IMR-90 (cell line): ENCODE data around the gene EHMT1. TPM values are rescaled to one million over a fixed set of nuclear protein-coding genes. Genes with fewer than 3 reads are reported as not detected.

Source experiments
- ATAC-seq: fragments of 200-7000 bp; cut with Tn5 transposase; 2 replicates; pipeline ENCODE4 v1.9.1; 2020; ENCODE audit warnings: low read depth, mild to moderate bottlenecking, moderate library complexity
- BruUV-seq: library from RNA; stranded (reverse); fragments of 400-500 nt; replicated peaks from 2 replicates; lab custom pipeline; 2021; lab: Mats Ljungman, UMichigan
- CTCF ChIA-PET: fragments of 300-600 bp; formaldehyde crosslinking; extraction: SDS; loops from one replicate; lab custom pipeline; 2021; ENCODE audit warnings: antibody characterized with exemption; lab: Yijun Ruan, JAX
- POLR2A ChIA-PET: fragments of 300-600 bp; sonication (Branson Sonifier 250); formaldehyde crosslinking; loops from one replicate; lab custom pipeline; 2022; ENCODE audit warnings: antibody characterized with exemption; ENCODE audit not compliant: unreplicated experiment; lab: Charles Lee
- DNase-seq: peaks from one replicate; pipeline ENCODE4 v3.0.0; 2013
- H2AFZ ChIP-seq: replicated peaks from 2 replicates; pipeline ENCODE3; 2013; ENCODE audit warnings: low read length, mild to moderate bottlenecking; ENCODE audit not compliant: poor library complexity
- H2AK5ac ChIP-seq: 2 replicates; pipeline ENCODE4 v1.6.1; 2013; ENCODE audit warnings: low read depth, low read length, inconsistent platforms
- H2AK9ac ChIP-seq: replicated peaks from 2 replicates; pipeline ENCODE3; 2013; ENCODE audit warnings: mild to moderate bottlenecking, low read depth, low read length, moderate library complexity; ENCODE audit not compliant: poor library complexity
- H2BK120ac ChIP-seq: 2 replicates; pipeline ENCODE4 v1.6.1; 2013; ENCODE audit warnings: low read depth, low read length, inconsistent platforms
- H2BK15ac ChIP-seq: 3 replicates; pipeline ENCODE4 v1.6.1; 2013; ENCODE audit warnings: low read depth, low read length, inconsistent platforms
- H2BK20ac ChIP-seq: 2 replicates; pipeline ENCODE4 v1.6.1; 2013; ENCODE audit warnings: low read depth, mild to moderate bottlenecking, inconsistent platforms, low read length, moderate library complexity
- H2BK5ac ChIP-seq: 2 replicates; pipeline ENCODE4 v1.6.1; 2013; ENCODE audit warnings: mild to moderate bottlenecking, low read depth, low read length, inconsistent platforms; ENCODE audit not compliant: poor library complexity, severe bottlenecking
- H3K14ac ChIP-seq: replicated peaks from 2 replicates; pipeline ENCODE4 v1.6.1; 2013; ENCODE audit warnings: low read depth, low read length, inconsistent platforms
- H3K18ac ChIP-seq: 2 replicates; pipeline ENCODE4 v1.6.1; 2013; ENCODE audit warnings: low read depth, low read length, control low read depth
- H3K23ac ChIP-seq: 2 replicates; pipeline ENCODE4 v1.6.1; 2013; ENCODE audit warnings: low read depth, low read length, inconsistent platforms
- H3K27ac ChIP-seq: 2 replicates; pipeline ENCODE4 v1.5.1; 2013; ENCODE audit warnings: mild to moderate bottlenecking, control low read depth, low read length; ENCODE audit not compliant: insufficient read depth
- H3K27me3 ChIP-seq: 2 replicates; pipeline ENCODE4 v1.6.1; 2013; ENCODE audit warnings: low read length; ENCODE audit not compliant: control insufficient read depth, insufficient read depth
- H3K36me3 ChIP-seq: 2 replicates; pipeline ENCODE4 v1.6.1; 2013; ENCODE audit warnings: low read length, mixed read lengths; ENCODE audit not compliant: control insufficient read depth, insufficient read depth
- H3K4ac ChIP-seq: 2 replicates; pipeline ENCODE4 v1.6.1; 2013; ENCODE audit warnings: low read depth, low read length, inconsistent platforms
- H3K4me1 ChIP-seq: 2 replicates; pipeline ENCODE4 v1.6.1; 2013; ENCODE audit warnings: low read length, mixed read lengths; ENCODE audit not compliant: control insufficient read depth, insufficient read depth
- H3K4me2 ChIP-seq: 2 replicates; pipeline ENCODE4 v1.6.1; 2013; ENCODE audit warnings: low read depth, mild to moderate bottlenecking, control low read depth, low read length, moderate library complexity
- H3K4me3 ChIP-seq: 2 replicates; pipeline ENCODE4 v1.5.1; 2013; ENCODE audit warnings: low read depth, mild to moderate bottlenecking, control low read depth, low read length, moderate library complexity; ENCODE audit not compliant: insufficient read depth
- H3K56ac ChIP-seq: 2 replicates; pipeline ENCODE4 v1.6.1; 2013; ENCODE audit warnings: low read length, inconsistent platforms; ENCODE audit not compliant: insufficient read depth; ENCODE audit errors: extremely low read depth
- H3K79me1 ChIP-seq, 2 experiments: 2 replicates each; pipeline ENCODE4 v1.6.1; 2013; ENCODE audit warnings: low read length in 2 of 2, inconsistent platforms in 1 of 2, low read depth in 1 of 2
- H3K9ac ChIP-seq: 2 replicates; pipeline ENCODE4 v1.6.1; 2013; ENCODE audit warnings: low read depth, low read length, control low read depth
- H3K9me1 ChIP-seq: 2 replicates; pipeline ENCODE4 v1.6.1; 2013; ENCODE audit warnings: low read length, inconsistent platforms; ENCODE audit not compliant: insufficient read depth
- H3K9me3 ChIP-seq: 2 replicates; pipeline ENCODE4 v1.6.1; 2013; ENCODE audit warnings: low read length; ENCODE audit not compliant: control insufficient read depth, insufficient read depth
- H4K20me1 ChIP-seq: 2 replicates; pipeline ENCODE4 v1.6.1; 2013; ENCODE audit warnings: low read length, inconsistent platforms; ENCODE audit not compliant: insufficient read depth
- H4K5ac ChIP-seq: 2 replicates; pipeline ENCODE4 v1.6.1; 2013; ENCODE audit warnings: mild to moderate bottlenecking, low read depth, low read length, control low read depth
- H4K8ac ChIP-seq, 2 experiments: 2 replicates each; pipeline ENCODE4 v1.6.1; 2013; ENCODE audit warnings: low read depth in 2 of 2, low read length in 2 of 2, control low read depth in 1 of 2, inconsistent platforms in 1 of 2
- H4K91ac ChIP-seq: 2 replicates; pipeline ENCODE4 v1.6.1; 2013; ENCODE audit warnings: low read depth, low read length, inconsistent platforms; ENCODE audit not compliant: insufficient read depth
- BHLHE40 ChIP-seq: fragments of 150-350 bp; IDR thresholded peaks from 2 replicates; pipeline ENCODE4 v1.6.1; 2016; ENCODE audit warnings: mild to moderate bottlenecking, low read depth, low read length
- CEBPB ChIP-seq: IDR thresholded peaks from 2 replicates; pipeline ENCODE4 v1.6.1; 2012; ENCODE audit warnings: low read depth, low read length, improper control_type of control experiment
- CHD1 ChIP-seq: IDR thresholded peaks from 2 replicates; pipeline ENCODE4 v1.6.1; 2012; ENCODE audit warnings: low read depth, low read length, improper control_type of control experiment
- FOS ChIP-seq: fragments of 150-350 bp; IDR thresholded peaks from 2 replicates; pipeline ENCODE4 v1.6.1; 2016; ENCODE audit warnings: low read depth, low read length
- MAFK ChIP-seq: IDR thresholded peaks from 2 replicates; pipeline ENCODE4 v1.6.1; 2012; ENCODE audit warnings: low read depth, low read length, improper control_type of control experiment
- MAZ ChIP-seq: IDR thresholded peaks from 2 replicates; pipeline ENCODE4 v1.6.1; 2012; ENCODE audit warnings: low read depth, mild to moderate bottlenecking, low read length, improper control_type of control experiment, moderate library complexity, borderline replicate concordance
- MXI1 ChIP-seq: IDR thresholded peaks from 2 replicates; pipeline ENCODE4 v1.6.1; 2012; ENCODE audit warnings: low read depth, mild to moderate bottlenecking, low read length, moderate library complexity, borderline replicate concordance
- NFE2L2 ChIP-seq: fragments of 150-350 bp; IDR thresholded peaks from 2 replicates; pipeline ENCODE4 v1.6.1; 2016; ENCODE audit warnings: low read depth, mild to moderate bottlenecking, low read length
- POLR2A ChIP-seq: IDR thresholded peaks from 2 replicates; pipeline ENCODE4 v1.6.1; 2012; ENCODE audit warnings: mild to moderate bottlenecking, low read depth, low read length
- RAD21 ChIP-seq: IDR thresholded peaks from 2 replicates; pipeline ENCODE4 v1.6.1; 2012; ENCODE audit warnings: low read length, improper control_type of control experiment
- RCOR1 ChIP-seq: IDR thresholded peaks from 2 replicates; pipeline ENCODE4 v1.6.1; 2012; ENCODE audit warnings: mild to moderate bottlenecking, low read length, improper control_type of control experiment; ENCODE audit not compliant: insufficient replicate concordance
- RFX5 ChIP-seq: IDR thresholded peaks from 2 replicates; pipeline ENCODE4 v1.8.0; 2012; ENCODE audit warnings: low read depth, mild to moderate bottlenecking, low read length, moderate library complexity
- SMC3 ChIP-seq: fragments of 150-350 bp; IDR thresholded peaks from 2 replicates; pipeline ENCODE4 v1.6.1; 2016; ENCODE audit warnings: low read depth, mild to moderate bottlenecking, antibody characterized with exemption, low read length, moderate library complexity
- WGBS, 2 experiments: methylation state at CpG; one replicate each; pipeline versions ENCODE4 v1.1.5 to v1.1.7; 2013; ENCODE audit warnings: missing lambda C conversion rate in 2 of 2; ENCODE audit not compliant: insufficient read length in 1 of 2; ENCODE audit errors: extremely low coverage in 2 of 2; 5-methylcytosine and 5-hydroxymethylcytosine counted together
- dilution Hi-C: fragments of 300-500 bp; cut with HindIII; formaldehyde crosslinking; loops from one replicate; pipeline ENCODE4 v1.14.3; 2018; ENCODE audit warnings: low sequenced_read_pairs; ENCODE audit not compliant: unreplicated experiment
- in situ Hi-C: fragments of 300-500 bp; cut with MboI; formaldehyde crosslinking; loops from 3 replicates; pipeline ENCODE4 v1.14.3; 2019; ENCODE audit warnings: low sequenced_read_pairs, inconsistent platforms, mixed read lengths
- intact Hi-C: fragments of 100-400 bp; cut with micrococcal nuclease; formaldehyde crosslinking; loops from 2 replicates; pipeline ENCODE4 v1.10.0; 2022
- polyA plus RNA-seq, 3 experiments: library from polyadenylated mRNA; depleted of rRNA; stranded (reverse); fragments of >200 nt; gene quantifications; 2 replicates each; pipeline ENCODE4 v1.2.3, GENCODE V29; 2012; ENCODE audit warnings: low replicate concordance in 1 of 3
- total RNA-seq: library from RNA; depleted of rRNA; stranded (reverse); fragments of >200 nt; gene quantifications from 2 replicates; pipeline ENCODE4 v1.2.3, GENCODE V29; 2012
- TF ChIP-seq, protein P1 (sequence below): fragments of 150-350 bp; IDR thresholded peaks from 2 replicates; pipeline ENCODE4 v1.6.1; 2016; ENCODE audit warnings: low read depth, mild to moderate bottlenecking, low read length, moderate library complexity, borderline replicate concordance
- TF ChIP-seq, protein P2 (sequence below): fragments of 150-350 bp; IDR thresholded peaks from 2 replicates; pipeline ENCODE4 v1.6.1; 2017; ENCODE audit warnings: mild to moderate bottlenecking, antibody characterized with exemption, low read length, low read depth
- TF ChIP-seq, protein P3 (sequence below): conservative IDR thresholded peaks from 2 replicates; pipeline ENCODE4 v1.5.1; 2012; ENCODE audit warnings: mild to moderate bottlenecking, low read depth, low read length, improper control_type of control experiment

The EHMT1 gene
- total and polyA plus RNA-seq, 2 of the 4 experiments (the other 2 are of a cell fraction) = 32.8 to 35.1 TPM

DNA sequence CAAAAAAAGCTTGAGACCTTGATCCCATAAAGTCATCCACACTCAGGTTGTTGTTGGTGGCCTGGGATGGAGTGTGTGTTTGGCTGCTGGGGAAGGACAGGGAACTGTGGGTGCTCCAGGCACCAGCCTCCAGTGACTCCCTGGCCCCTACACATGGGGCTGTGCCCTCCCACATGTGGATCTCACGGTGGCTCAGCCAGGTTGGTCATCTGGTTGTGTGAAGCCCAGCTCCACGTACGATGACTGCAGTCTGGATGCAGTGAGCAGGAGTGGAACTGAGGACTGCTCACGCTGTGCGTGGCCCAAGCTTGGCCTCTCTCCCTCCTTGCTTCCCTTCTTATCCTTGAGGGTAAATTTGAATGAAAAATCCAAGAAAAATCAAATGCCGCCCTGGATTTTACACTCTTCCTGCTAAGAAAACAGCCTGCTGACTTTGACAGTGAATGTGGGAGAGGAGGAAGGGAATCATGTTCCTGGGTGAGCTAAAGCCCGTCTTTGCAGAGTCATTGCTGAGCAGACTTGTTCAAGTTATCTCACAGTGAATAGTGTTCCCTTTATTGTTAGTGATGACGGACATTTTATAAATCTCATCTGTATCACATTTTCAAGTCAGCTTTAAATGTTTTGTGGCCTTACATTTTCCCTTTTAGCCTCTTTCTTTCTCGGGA, 193.7 kb downstream of the EHMT1 start:
- Histone ChIP-seq H3K36me3 (peaks cover 59% of the 10 kb centered on the region), H3K27ac (no peak overlapping the region), H3K79me1 (peaks cover 0 to 5% of the 10 kb centered on the region in 2 experiments; a peak in 1 of 4 replicates), H3K4me1 (no peaks in the 10 kb centered on the region), H2BK20ac (no peak overlapping the region), H3K4ac (no peak overlapping the region), H2BK120ac (no peak overlapping the region), H2BK15ac (no peak overlapping the region), H4K20me1 (no peaks in the 10 kb centered on the region), H2AK5ac (no peak overlapping the region), H3K9me3 (peaks cover 7% of the 10 kb centered on the region; the same call in 1 of the 2 replicates), H3K14ac (no peak overlapping the region), H3K4me2 (no peak overlapping the region), H3K9ac (no peak overlapping the region), H3K23ac (no peak overlapping the region), H4K8ac (no peak overlapping the region), H2BK5ac (no peak overlapping the region), H3K56ac (no peak overlapping the region), H3K27me3 (no peaks in the 10 kb centered on the region), H2AK9ac (no peak overlapping the region), H3K18ac (no peak overlapping the region), H3K4me3 (no peak overlapping the region), H4K91ac (no peak overlapping the region), H3K9me1 (no peaks in the 10 kb centered on the region), H2AFZ (no peak overlapping the region), H4K5ac (no peak overlapping the region)
- no TSS peak for BruUV-seq
- in situ Hi-C loops = no loop called here
- TF ChIP-seq MXI1 (no peak), RAD21 (no peak), NFE2L2 (no peak), SMC3 (no peak), POLR2A (no peak), FOS (no peak), MAZ (no peak), BHLHE40 (no peak), MAFK (no peak), RFX5 (no peak), CHD1 (no peak), CEBPB (no peak), RCOR1 (no peak)
- TF ChIP-seq, protein P1, sequence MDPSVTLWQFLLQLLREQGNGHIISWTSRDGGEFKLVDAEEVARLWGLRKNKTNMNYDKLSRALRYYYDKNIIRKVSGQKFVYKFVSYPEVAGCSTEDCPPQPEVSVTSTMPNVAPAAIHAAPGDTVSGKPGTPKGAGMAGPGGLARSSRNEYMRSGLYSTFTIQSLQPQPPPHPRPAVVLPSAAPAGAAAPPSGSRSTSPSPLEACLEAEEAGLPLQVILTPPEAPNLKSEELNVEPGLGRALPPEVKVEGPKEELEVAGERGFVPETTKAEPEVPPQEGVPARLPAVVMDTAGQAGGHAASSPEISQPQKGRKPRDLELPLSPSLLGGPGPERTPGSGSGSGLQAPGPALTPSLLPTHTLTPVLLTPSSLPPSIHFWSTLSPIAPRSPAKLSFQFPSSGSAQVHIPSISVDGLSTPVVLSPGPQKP = no peak
- TF ChIP-seq, protein P2, sequence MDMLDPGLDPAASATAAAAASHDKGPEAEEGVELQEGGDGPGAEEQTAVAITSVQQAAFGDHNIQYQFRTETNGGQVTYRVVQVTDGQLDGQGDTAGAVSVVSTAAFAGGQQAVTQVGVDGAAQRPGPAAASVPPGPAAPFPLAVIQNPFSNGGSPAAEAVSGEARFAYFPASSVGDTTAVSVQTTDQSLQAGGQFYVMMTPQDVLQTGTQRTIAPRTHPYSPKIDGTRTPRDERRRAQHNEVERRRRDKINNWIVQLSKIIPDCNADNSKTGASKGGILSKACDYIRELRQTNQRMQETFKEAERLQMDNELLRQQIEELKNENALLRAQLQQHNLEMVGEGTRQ = no peak
- TF ChIP-seq, protein P3, sequence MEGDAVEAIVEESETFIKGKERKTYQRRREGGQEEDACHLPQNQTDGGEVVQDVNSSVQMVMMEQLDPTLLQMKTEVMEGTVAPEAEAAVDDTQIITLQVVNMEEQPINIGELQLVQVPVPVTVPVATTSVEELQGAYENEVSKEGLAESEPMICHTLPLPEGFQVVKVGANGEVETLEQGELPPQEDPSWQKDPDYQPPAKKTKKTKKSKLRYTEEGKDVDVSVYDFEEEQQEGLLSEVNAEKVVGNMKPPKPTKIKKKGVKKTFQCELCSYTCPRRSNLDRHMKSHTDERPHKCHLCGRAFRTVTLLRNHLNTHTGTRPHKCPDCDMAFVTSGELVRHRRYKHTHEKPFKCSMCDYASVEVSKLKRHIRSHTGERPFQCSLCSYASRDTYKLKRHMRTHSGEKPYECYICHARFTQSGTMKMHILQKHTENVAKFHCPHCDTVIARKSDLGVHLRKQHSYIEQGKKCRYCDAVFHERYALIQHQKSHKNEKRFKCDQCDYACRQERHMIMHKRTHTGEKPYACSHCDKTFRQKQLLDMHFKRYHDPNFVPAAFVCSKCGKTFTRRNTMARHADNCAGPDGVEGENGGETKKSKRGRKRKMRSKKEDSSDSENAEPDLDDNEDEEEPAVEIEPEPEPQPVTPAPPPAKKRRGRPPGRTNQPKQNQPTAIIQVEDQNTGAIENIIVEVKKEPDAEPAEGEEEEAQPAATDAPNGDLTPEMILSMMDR = no peak
- intact Hi-C loops = no loop called here
- DNase-seq (no peak), ATAC-seq (no peak)
- dilution Hi-C loops = no loop called here
- WGBS, 2 experiments = no CpG with 5 or more reads among the region's 9 CpGs
- ChIA-PET POLR2A (no interaction called here), CTCF (no interaction called here)
